Smooth muscle cell (in vitro differentiated cells): ENCODE data around the gene AURKB. TPM values are rescaled to one million over a fixed set of nuclear protein-coding genes. Genes with fewer than 3 reads are reported as not detected.
A peak's percentile ranks its signal among the peaks of the same experiment; 100 is the strongest.

Experiments used
- DNase-seq: peaks from one replicate; lab custom pipeline; 2025; ENCODE audit not compliant: unreplicated experiment; lab: John Stamatoyannopoulos, UW
- H2AFZ ChIP-seq: fragments of 200-600 bp; sonication (generic); 2 replicates; pipeline ENCODE4 v1.6.0; 2016; ENCODE audit warnings: antibody characterized with exemption, low read depth, mild to moderate bottlenecking
- H3F3A ChIP-seq: fragments of 200-600 bp; sonication (generic); 2 replicates; pipeline ENCODE4 v1.6.0; 2017; ENCODE audit warnings: antibody characterized with exemption, low read depth
- H3K27ac ChIP-seq: fragments of 200-600 bp; sonication (generic); 2 replicates; pipeline ENCODE4 v1.5.1; 2016; ENCODE audit warnings: low read depth, mild to moderate bottlenecking
- H3K27me3 ChIP-seq: fragments of 200-600 bp; sonication (generic); 2 replicates; pipeline ENCODE4 v1.6.1; 2016; ENCODE audit warnings: low read depth, mild to moderate bottlenecking
- H3K36me3 ChIP-seq: fragments of 200-600 bp; sonication (generic); 2 replicates; pipeline ENCODE4 v1.5.1; 2016; ENCODE audit warnings: low read depth
- H3K4me1 ChIP-seq: fragments of 200-600 bp; sonication (generic); 2 replicates; pipeline ENCODE4 v1.5.1; 2016; ENCODE audit warnings: low read depth
- H3K4me2 ChIP-seq: fragments of 200-600 bp; sonication (generic); 2 replicates; pipeline ENCODE4 v1.6.0; 2016; ENCODE audit warnings: mild to moderate bottlenecking
- H3K4me3 ChIP-seq: fragments of 200-600 bp; sonication (generic); 2 replicates; pipeline ENCODE4 v1.5.1; 2016; ENCODE audit warnings: mild to moderate bottlenecking
- H3K79me2 ChIP-seq: fragments of 200-600 bp; sonication (generic); 2 replicates; pipeline ENCODE4 v1.6.0; 2016; ENCODE audit warnings: low read depth, mild to moderate bottlenecking
- H3K9ac ChIP-seq: fragments of 200-600 bp; sonication (generic); 2 replicates; pipeline ENCODE4 v1.6.0; 2016; ENCODE audit warnings: low read depth
- H3K9me3 ChIP-seq: fragments of 200-600 bp; sonication (generic); replicated peaks from 2 replicates; pipeline ENCODE4 v1.5.1; 2016; ENCODE audit warnings: low read depth
- H4K20me1 ChIP-seq: fragments of 200-600 bp; sonication (generic); 2 replicates; pipeline ENCODE4 v1.6.0; 2016; ENCODE audit warnings: low read depth
- WGBS: methylation state at CpG from one replicate; pipeline ENCODE4 v1.1.7; 2016; ENCODE audit warnings: low lambda C conversion rate; 5-methylcytosine and 5-hydroxymethylcytosine counted together
- polyA plus RNA-seq: library from polyadenylated mRNA; unstranded; fragments of >200 nt; fragmentation: Nextera tagmentation; extraction: Ambion mirVana; gene quantifications from 2 replicates; pipeline ENCODE4 v1.2.1, GENCODE V29; 2016
- total RNA-seq: library from RNA; depleted of rRNA; stranded (reverse); fragments of >200 nt; gene quantifications from 2 replicates; pipeline ENCODE4 v1.2.3, GENCODE V29; 2014
- TF ChIP-seq, protein P1 (sequence below): fragments of 200-600 bp; sonication (generic); IDR thresholded peaks from 2 replicates; pipeline ENCODE4 v1.5.1; 2017; ENCODE audit warnings: borderline replicate concordance, mild to moderate bottlenecking, antibody characterized with exemption; ENCODE audit not compliant: insufficient read depth, poor library complexity, severe bottlenecking

Gene AURKB
- total and polyA plus RNA-seq, 2 experiments from 2014 or later, result 16.6 to 33.5 TPM

DNA sequence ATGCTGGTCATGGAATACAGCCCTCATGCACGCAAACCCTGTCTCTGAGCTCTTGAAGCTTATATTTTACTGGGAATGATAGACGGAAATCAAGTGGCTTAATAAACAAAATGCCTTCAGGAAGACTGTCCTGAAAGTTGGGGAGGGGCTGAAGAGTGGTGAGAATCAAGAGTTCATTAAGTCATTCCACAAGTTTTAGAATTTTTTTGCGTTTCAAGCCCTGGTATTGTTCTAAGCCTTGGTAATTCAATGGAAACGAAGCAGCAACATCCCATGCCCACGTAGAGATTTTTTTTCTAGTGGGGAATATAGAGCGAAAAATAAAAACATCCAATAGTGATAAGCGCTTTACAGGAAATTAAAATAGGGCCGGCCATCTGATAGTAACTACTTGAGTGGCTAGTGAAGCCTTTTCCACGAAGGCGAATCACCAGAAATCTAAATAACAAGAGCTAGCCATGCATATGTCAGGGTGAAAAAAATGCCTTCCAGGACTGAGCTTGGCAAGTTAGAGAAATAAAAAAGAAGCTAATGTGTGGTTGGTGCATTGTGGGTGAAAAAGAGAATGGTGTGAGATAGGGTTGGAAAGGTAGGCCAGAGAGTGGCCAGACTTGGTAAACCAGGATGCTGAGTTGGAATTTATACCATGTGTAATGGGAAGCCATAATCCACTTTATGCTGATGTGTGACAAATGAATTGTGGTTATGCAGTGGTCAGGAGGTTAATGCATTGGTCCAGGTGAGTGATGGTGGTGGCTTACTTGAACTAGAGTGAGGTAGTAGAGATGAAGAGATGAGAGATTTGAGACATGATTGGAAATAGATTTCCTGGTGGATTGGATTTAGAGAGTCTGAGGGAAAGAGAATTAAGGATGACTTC, 39.5 kb upstream of the AURKB start:
- Histone ChIP-seq H3K27ac (peak overlapping the region; percentile 91), H3K4me1 (peaks cover 8% of the 10 kb centered on the region), H3K4me2 (peak overlapping the region; percentile 98), H3K36me3 (no peaks in the 10 kb centered on the region), H4K20me1 (no peaks in the 10 kb centered on the region), H3K27me3 (no peaks in the 10 kb centered on the region), H3K79me2 (peaks cover 29% of the 10 kb centered on the region), H3K9ac (peak overlapping the region; percentile 81), H2AFZ (peak overlapping the region; percentile 46), H3K4me3 (peak overlapping the region; percentile 64), H3F3A (peaks cover 3% of the 10 kb centered on the region), H3K9me3 (no peaks in the 10 kb centered on the region)
- 11% methylated on average over 10 of the region's 10 CpGs for WGBS
- DNase-seq, result no peak
- TF ChIP-seq, protein P1, sequence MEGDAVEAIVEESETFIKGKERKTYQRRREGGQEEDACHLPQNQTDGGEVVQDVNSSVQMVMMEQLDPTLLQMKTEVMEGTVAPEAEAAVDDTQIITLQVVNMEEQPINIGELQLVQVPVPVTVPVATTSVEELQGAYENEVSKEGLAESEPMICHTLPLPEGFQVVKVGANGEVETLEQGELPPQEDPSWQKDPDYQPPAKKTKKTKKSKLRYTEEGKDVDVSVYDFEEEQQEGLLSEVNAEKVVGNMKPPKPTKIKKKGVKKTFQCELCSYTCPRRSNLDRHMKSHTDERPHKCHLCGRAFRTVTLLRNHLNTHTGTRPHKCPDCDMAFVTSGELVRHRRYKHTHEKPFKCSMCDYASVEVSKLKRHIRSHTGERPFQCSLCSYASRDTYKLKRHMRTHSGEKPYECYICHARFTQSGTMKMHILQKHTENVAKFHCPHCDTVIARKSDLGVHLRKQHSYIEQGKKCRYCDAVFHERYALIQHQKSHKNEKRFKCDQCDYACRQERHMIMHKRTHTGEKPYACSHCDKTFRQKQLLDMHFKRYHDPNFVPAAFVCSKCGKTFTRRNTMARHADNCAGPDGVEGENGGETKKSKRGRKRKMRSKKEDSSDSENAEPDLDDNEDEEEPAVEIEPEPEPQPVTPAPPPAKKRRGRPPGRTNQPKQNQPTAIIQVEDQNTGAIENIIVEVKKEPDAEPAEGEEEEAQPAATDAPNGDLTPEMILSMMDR, result no peak

DNA sequence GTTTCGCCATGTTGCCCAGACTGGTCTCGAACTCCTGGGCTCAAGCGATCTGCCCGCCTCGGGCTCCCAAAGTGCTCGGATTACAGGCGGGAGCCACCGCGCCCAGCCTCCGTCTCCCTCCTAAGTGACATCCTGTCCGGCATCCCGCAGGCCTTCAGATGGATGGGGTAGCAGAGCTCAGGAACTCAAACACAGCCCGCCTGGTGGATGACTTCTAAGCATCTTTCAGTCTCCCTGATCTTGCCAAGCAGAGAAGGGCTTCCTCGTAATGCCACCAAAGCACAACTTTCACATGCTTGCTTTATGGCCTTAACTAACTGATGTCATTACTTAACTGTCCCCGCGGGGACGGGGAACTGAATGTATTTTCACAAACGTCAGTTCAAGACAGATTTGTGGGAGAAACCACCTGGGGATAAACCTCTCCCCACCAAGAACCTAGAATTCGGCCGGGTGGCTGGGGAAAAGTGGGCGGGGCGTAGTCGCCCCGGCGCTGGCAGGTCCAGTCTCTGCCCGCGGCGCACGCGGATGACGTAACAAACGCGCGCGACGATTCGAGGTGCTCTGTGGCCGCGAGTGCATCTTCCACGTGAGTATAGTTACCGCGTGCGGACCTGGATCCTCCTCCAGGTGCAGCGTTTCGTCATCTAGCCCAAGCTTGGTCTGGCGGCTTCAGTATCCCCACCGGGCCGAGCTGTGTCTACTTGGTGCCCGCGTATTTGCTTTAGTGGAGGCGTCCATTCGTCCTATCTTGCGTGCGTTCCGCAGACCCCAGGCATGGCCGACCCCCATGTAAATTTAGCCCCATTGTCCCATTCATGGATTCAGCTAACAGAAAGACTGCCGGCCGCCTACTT, 38.6 kb upstream of the AURKB start, which contains the start of gene PFAS:
Gene PFAS (plus strand): TSS at position 539 of the 857 bp plus-strand sequence. CDS start 4,649 bp downstream, outside the sequence.
- Histone ChIP-seq H3K9me3 (no peaks in the 10 kb centered on the region), H2AFZ (peak within 1 kb of the TSS; percentile 46), H3F3A (peaks cover 3% of the 10 kb centered on the region), H3K27me3 (no peaks in the 10 kb centered on the region), H3K79me2 (peaks cover 31% of the 10 kb centered on the region), H3K27ac (peak within 1 kb of the TSS; percentile 91), H3K4me2 (peak within 1 kb of the TSS; percentile 98), H3K36me3 (no peaks in the 10 kb centered on the region), H3K9ac (peak within 1 kb of the TSS; percentile 81), H3K4me3 (peak within 1 kb of the TSS; percentile 64), H3K4me1 (peaks cover 8% of the 10 kb centered on the region), H4K20me1 (no peaks in the 10 kb centered on the region)
- TF ChIP-seq, protein P1, result no peak
- under 1% methylated on average over 58 of the region's 58 CpGs for WGBS
- DNase-seq, result peak; percentile 85

DNA sequence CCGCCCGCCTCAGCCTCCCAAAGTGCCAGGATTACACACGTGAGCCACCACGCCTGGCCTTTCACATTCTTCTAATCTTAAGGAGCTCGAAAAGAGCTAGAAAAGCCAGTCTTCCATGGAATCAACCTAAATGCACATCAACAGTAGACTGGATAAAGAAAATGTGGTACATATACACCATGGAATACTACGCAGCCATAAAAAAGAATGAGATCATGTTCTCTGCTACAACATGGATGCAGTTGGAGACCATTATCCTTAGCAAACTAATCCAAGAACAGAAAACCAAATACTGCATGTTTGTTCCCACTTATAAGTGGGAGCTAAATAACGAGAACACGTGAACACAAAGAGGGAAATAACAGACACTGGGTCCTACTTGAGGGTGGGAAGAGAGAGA, 34.4 kb upstream of the AURKB start:
- no peak overlapping the region for H3K4me2 ChIP-seq
- H3K9me3 ChIP-seq, result no peaks in the 10 kb centered on the region
- no peak overlapping the region for H2AFZ ChIP-seq
- peaks cover 3% of the 10 kb centered on the region for H3F3A ChIP-seq
- no peak overlapping the region for H3K27ac ChIP-seq
- H3K79me2 ChIP-seq, result peaks cover 6% of the 10 kb centered on the region
- WGBS, result 98% methylated on average over 8 of the region's 8 CpGs
- no peak for DNase-seq
- no peak overlapping the region for H3K4me3 ChIP-seq
- H3K4me1 ChIP-seq, result peaks cover 3% of the 10 kb centered on the region
- no peaks in the 10 kb centered on the region for H3K27me3 ChIP-seq
- TF ChIP-seq, protein P1, result no peak
- no peaks in the 10 kb centered on the region for H4K20me1 ChIP-seq
- no peaks in the 10 kb centered on the region for H3K36me3 ChIP-seq
- H3K9ac ChIP-seq, result no peak overlapping the region
